Left forelimb (tissue), 1 donor: ENCODE results near the gene CR1L.
A peak's percentile ranks its signal among the peaks of the same experiment; 100 is the strongest.
"Not testable (repeated sequence)": the region's sequence is repeated elsewhere in the genome, so short reads cannot be mapped to it uniquely, and the experiment has no call there.

Experiments used
- DNase-seq: peaks from one replicate; pipeline ENCODE4 v3.0.0-alpha.2; 2018; ENCODE audit warnings: low spot score

CR1L gene

GRCh38 chr1:207644852-207645634 lies at the start of gene CR1L:
CR1L (plus strand) TSS chr1:207645133; CDS start chr1:207645234, 101 bp downstream.
- peak; percentile 79 for DNase-seq

- DNase-seq, result no peak
Measured at GRCh38 chr1:207603777-207604176, 41.2 kb upstream of the CR1L start.

- no peak for DNase-seq
Measured at GRCh38 chr1:207605444-207606361, 39.2 kb upstream of the CR1L start.

GRCh38 chr1:207606362-207606755 lies 38.6 kb upstream of the CR1L start:
- DNase-seq, result no peak

GRCh38 chr1:207612762-207613161 lies 32.2 kb upstream of the CR1L start:
- DNase-seq, result no peak

GRCh38 chr1:207619871-207620542 lies 24.9 kb upstream of the CR1L start:
- no peak for DNase-seq

- DNase-seq, result no peak
Measured at GRCh38 chr1:207620543-207620893, 24.4 kb upstream of the CR1L start.

GRCh38 chr1:207625504-207626071 lies 19.3 kb upstream of the CR1L start:
- not testable (repeated sequence) for DNase-seq

GRCh38 chr1:207626972-207627337 lies 18.0 kb upstream of the CR1L start:
- no peak for DNase-seq

- no peak for DNase-seq
Measured at GRCh38 chr1:207627496-207627895, 17.4 kb upstream of the CR1L start.

GRCh38 chr1:207628776-207629175 lies 16.2 kb upstream of the CR1L start:
- DNase-seq, result no peak

- no peak for DNase-seq
Measured at GRCh38 chr1:207631137-207631536, 13.8 kb upstream of the CR1L start.

GRCh38 chr1:207633226-207633625 lies 11.7 kb upstream of the CR1L start:
- DNase-seq, result no peak

- not testable (repeated sequence) for DNase-seq
Measured at GRCh38 chr1:207633699-207634289, 11.1 kb upstream of the CR1L start.

- DNase-seq, result not testable (repeated sequence)
Measured at GRCh38 chr1:207634293-207634692, 10.6 kb upstream of the CR1L start.

- DNase-seq, result not testable (repeated sequence)
Measured at GRCh38 chr1:207635569-207636186, 9.3 kb upstream of the CR1L start.

GRCh38 chr1:207638487-207639145 lies 6.3 kb upstream of the CR1L start:
- DNase-seq, result not testable (repeated sequence)

GRCh38 chr1:207639362-207639761 lies 5.6 kb upstream of the CR1L start:
- not testable (repeated sequence) for DNase-seq

GRCh38 chr1:207644166-207644851 lies 624 bp upstream of the CR1L start:
- DNase-seq, result no peak

- DNase-seq, result no peak
Measured at GRCh38 chr1:207645635-207646081, 725 bp downstream of the CR1L start.
